ENCODE data around the gene DOCK1.

The DOCK1 gene

DNA sequence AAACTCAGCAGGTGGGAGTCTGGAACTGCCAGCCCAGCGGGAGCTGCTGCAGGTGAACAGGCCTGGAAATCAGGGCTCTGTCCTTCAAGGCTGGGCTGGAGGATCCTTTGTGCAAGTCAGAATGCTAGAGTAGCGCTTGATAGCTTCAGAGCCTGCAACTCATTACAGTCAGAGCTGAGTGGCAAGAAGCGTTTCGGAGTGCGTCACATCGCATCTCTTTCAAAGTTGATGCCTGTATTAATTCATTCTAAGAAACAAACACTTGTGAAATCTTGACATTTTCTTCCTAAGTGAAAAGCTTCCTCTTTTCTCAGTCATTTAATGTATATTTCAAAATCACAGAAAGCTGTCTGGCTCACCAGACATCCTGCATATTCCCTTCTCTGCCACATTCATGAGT, 522.7 kb downstream of the DOCK1 start:
- no peak for DNase-seq (ENCODE audit: low spot score)

GRCh38 chr10:127428385-127428980, 523.3 kb downstream of the DOCK1 start:
- DNase-seq (ENCODE audit: low spot score), result no peak

- DNase-seq (ENCODE audit: low spot score), result no peak
Observed at GRCh38 chr10:127429601-127430312, 524.5 kb downstream of the DOCK1 start.

DNA sequence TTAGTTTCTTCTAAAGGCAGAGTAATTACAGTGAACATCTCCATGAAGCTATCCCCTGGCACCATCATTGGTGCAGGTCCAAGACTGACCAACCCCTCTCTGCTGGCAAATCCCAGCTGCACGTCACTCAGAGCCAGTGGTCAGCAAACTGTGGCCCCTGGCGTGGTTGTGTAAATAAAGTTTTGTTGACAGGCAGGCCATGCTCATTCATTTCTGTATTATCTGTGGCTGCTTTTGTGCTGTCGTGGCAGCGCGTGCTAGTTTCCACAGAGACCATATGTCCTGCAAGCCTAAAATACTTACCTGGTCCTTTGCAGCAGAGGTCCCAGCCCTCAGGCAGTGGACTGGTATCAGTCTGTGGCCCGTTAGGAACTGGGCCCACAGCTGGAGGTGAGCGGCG, 526.3 kb downstream of the DOCK1 start:
- no peak for DNase-seq (ENCODE audit: low spot score)

DNA sequence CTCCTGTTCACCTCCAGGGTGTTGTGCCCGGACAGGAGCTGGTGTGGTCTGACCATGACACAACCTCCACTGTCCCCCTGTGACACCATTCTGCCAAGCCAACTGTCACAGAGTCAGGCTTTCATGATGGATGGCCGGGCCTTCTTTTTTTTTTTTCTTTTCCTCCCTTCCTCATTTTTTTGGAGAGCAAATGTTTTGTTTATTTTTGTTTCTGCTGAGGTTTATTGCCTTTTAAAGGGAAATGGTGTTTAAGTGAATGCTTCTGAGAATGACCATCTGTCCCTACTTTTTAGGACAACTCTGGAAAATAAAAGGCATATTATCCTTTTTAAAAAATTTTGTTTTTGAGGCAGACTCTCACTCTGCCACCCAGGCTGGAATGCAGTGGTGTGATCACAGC, 528.8 kb downstream of the DOCK1 start:
- DNase-seq (ENCODE audit: low spot score), result no peak

DNA sequence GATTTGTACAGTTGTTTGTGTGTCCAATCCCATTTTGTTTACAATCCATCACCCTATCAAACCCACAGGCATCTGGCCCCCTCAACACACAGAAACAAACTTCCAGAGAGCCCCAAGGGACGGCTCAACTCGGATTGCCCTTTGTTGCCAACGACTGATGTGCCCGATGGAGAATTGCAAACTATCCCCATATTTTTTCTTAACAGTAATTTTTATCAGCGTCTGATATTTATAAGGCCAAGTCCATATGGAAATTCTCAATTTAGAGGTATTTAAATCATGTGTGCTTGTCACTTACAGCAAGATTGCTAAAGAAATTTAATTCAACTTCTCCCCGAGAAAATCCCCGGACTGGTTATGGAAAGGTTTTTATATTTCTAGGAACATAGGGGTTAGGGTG, 530.0 kb downstream of the DOCK1 start:
- no peak for DNase-seq (ENCODE audit: low spot score)

- DNase-seq (ENCODE audit: low spot score), result no peak
Observed at GRCh38 chr10:127440371-127440770, 535.1 kb downstream of the DOCK1 start.

GRCh38 chr10:127441350-127442219, 536.4 kb downstream of the DOCK1 start:
- DNase-seq (ENCODE audit: low spot score), result no peak

DNA sequence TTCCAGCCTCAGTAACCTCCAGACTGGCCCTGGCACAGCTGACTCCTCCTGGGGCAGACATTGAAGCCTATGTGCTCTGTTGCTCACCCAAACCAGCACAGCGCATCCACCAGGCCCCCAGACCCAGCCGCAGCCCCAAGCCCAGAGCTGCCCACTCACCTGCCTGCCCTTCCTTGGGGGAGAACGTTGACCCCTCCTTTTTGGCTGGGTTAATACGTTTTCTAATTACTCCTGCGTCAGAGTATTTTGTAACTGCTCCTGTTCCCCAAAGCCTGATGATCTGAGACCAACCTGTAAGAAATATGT, 536.9 kb downstream of the DOCK1 start:
- no peak for DNase-seq (ENCODE audit: low spot score)

DNA sequence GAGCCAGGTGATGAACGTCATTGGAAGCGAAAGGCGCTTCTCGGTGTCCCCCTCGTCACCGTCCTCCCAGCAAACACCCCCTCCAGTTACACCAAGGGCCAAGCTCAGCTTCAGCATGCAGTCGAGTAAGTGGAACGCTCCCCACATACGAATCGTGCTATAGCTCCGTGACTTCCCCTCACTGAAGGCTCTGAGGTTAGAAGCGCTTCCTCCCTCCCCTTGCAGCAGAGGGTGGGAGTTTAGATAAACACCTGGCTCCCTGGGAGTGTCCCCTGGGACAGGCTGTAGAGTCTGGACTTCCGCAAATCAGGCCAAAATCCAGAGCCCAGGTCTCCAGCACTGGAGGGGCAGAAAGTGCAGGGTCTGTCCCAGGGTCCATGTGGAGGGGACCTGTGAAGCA, 538.9 kb downstream of the DOCK1 start:
- no peak for DNase-seq (ENCODE audit: low spot score)

DNA sequence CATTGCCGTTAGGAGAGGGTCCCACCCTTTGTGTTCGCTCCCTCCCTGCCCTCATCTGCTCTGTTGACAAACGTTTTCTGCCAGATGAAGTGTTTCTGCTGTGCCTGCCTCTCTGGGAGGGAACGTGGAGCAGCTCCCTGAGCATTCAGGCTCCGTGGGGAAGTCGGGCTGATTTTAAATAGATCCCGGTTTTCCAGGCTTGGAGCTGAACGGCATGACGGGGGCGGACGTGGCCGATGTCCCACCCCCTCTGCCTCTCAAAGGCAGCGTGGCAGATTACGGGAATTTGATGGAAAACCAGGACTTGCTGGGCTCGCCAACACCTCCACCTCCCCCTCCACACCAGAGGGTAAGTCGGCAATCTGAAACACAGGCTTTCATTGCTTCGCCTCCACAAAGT, 542.0 kb downstream of the DOCK1 start:
- DNase-seq (ENCODE audit: low spot score), result no peak

GRCh38 chr10:127449490-127449889, 544.3 kb downstream of the DOCK1 start:
- no peak for DNase-seq (ENCODE audit: low spot score)

DNA sequence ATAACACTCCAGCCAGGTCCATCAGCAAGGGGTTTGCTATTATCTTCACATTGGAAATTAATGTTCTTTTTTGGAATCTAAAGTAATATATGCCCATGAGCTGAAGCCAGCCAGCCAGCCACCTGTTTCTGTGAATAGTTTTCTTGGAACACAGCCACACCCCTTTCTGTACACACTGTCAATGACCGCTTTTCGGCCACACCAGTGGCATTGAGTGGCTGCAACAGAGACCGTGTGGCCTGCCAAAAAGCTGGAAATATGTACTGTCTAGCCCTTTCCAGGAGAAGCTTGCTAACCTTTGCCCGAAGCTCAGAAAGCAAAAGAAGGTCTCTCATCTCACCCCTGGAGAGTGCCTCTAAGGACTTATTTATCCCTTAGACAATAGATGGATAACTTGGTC, 545.4 kb downstream of the DOCK1 start:
- DNase-seq (ENCODE audit: low spot score), result no peak

GRCh38 chr10:127451628-127452027, 546.4 kb downstream of the DOCK1 start:
- DNase-seq (ENCODE audit: low spot score), result no peak

DNA sequence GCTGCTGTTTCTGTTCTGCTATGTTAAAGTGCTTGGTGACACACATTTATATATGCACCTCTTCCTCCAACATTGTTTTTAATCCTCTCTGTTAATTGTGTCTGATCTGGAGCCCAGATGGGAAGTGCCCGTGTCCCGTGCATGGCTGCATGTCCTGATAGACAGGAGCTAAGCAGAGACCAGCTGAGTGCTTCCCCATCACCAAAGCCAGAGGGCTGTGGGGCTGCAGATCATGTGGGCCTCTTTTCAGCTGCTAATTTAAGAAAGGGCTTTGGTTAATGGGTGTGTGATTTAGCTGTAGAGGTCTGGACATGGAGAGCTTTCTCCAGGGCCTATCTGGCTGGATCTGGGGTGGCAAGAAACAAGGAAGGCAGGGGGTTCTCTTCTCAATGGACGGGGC, 547.3 kb downstream of the DOCK1 start:
- DNase-seq (ENCODE audit: low spot score), result no peak

DNA sequence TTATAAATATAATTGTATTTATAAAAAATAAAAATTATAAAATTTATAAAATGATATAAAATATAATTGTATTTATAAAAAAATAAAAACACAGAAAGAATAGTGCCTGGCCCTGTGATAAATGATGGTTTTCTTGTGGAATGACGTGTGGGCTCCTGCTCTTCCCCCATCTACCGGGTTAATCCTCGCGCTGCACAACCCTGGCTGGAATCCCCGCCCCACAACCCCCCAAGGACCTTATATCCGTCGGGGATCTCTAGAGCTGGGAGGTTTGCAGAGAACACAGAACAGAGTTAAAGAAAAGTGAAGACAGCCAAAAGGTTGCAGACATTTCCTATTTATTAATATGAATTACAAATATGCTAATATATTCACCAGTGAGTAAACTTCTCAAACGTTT, 548.5 kb downstream of the DOCK1 start:
- DNase-seq (ENCODE audit: low spot score), result no peak

DNA sequence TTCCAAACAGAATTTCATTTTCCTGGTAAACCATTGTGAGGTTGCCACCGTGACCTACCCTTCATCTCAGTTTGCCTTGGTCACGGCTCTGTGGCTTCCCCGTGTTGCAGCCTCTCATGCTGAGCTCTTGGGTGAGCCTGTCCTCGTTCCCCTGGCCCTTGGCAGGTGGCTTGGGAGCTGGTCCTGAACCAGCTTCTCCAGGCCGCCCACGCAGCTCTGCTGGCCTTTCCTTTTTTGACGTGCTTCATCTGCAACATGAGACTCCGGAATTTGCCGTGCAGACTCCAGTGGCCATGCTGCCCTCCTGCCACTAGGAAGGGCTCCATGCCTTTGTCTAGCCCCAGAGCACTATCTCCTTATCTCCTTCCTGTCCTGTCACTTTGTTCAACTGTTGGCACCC, 550.9 kb downstream of the DOCK1 start:
- no peak for DNase-seq (ENCODE audit: low spot score)

GRCh38 chr10:127458016-127458810, 553.0 kb downstream of the DOCK1 start:
- no peak for DNase-seq (ENCODE audit: low spot score)

- DNase-seq (ENCODE audit: low spot score), result no peak
Observed at GRCh38 chr10:127458829-127459228, 553.6 kb downstream of the DOCK1 start.

- DNase-seq (ENCODE audit: low spot score), result no peak
Observed at GRCh38 chr10:127459918-127460317, 554.7 kb downstream of the DOCK1 start.

DNA sequence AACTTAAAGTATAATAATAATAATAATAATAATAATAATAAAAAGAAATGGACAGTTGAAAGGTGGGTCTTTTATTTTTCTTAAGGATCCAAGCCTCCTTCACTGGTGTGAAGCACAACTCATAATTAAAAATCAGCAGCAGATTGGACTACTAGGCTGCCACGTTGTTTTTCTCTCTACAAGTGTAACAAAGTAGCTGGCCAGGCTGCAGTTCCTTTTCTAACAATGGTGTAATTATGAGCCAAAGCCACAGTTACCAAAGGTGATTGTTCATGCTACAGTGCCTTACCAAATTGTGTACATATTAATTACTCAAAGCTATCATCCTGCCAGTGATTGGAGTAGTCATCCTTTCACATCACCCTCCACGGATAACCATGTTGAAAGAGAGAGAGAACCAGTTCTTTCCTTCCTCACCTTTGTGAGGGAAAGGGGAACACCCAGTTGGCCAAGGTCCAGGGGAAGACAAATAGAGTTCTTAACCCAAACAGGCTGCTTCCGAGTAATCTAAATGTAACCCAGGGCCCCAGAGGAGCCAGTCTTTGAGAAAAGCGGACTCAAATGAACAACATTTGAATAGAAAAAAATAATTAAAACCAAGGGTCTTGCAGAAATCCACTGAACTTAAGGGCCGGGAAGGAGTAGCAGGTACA, 557.5 kb downstream of the DOCK1 start:
- DNase-seq (ENCODE audit: low spot score), result no peak

DNA sequence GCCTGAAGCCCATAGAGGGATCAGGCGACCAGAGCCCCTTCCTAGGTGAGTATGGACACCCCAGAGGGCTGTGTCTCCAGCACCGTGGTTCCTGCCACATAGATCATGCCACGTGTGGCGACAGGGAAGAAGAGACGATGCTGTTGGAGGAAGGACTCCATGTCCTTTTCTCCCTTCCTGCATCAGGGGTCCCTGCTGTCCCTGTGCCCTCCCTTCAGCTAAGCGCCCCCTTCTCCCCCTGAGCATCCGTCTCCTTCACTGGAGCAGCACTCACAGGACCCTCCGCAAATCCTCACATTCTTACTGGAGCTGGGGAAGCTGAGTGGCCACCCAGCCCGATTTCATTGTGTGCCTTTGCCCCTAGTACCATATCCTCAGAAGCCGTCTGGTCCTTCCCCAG, 558.3 kb downstream of the DOCK1 start:
- no peak for DNase-seq (ENCODE audit: low spot score)

Data from hematopoietic multipotent progenitor cell treated with erythropoietin and hydrocortisone succinate and interleukin-3 and kit ligand, for 15 days (in vitro differentiated cells).